Mesenchymal stem cell (in vitro differentiated cells and primary cell): Measurements from ENCODE around the gene C18orf63.
A peak's percentile ranks its signal among the peaks of the same experiment; 100 is the strongest.

ENCODE experiments used
- DNase-seq: peaks from one replicate; pipeline ENCODE4 v3.0.0-alpha.2; 2013
- H2AFZ ChIP-seq: one replicate; pipeline ENCODE4 v1.6.1; 2013; ENCODE audit warnings: low read depth, mild to moderate bottlenecking, control low read depth, inconsistent platforms, low read length, moderate library complexity
- H2AK5ac ChIP-seq: 2 replicates; pipeline ENCODE4 v1.6.1; 2013; ENCODE audit warnings: low read length, moderate library complexity, mild to moderate bottlenecking, inconsistent platforms; ENCODE audit not compliant: severe bottlenecking
- H2BK120ac ChIP-seq: one replicate; pipeline ENCODE4 v1.6.1; 2013; ENCODE audit warnings: low read depth, mild to moderate bottlenecking, inconsistent platforms, low read length, moderate library complexity
- H2BK12ac ChIP-seq, 2 experiments: one replicate each; pipeline ENCODE4 v1.6.1; 2013; ENCODE audit warnings: inconsistent platforms in 2 of 2, low read length in 2 of 2, mild to moderate bottlenecking in 2 of 2, moderate library complexity in 2 of 2, control low read depth in 1 of 2
- H2BK15ac ChIP-seq: one replicate; pipeline ENCODE4 v1.6.1; 2013; ENCODE audit warnings: mild to moderate bottlenecking, low read depth, inconsistent platforms; ENCODE audit not compliant: poor library complexity, severe bottlenecking
- H2BK5ac ChIP-seq: 2 replicates; pipeline ENCODE4 v1.6.1; 2013; ENCODE audit warnings: low read depth, mild to moderate bottlenecking, low read length, control low read depth, inconsistent platforms; ENCODE audit not compliant: poor library complexity, severe bottlenecking
- H3K14ac ChIP-seq, 2 experiments: one replicate each; pipeline ENCODE4 v1.6.1; 2013; ENCODE audit warnings: inconsistent platforms in 2 of 2, low read length in 2 of 2, control low read depth in 1 of 2, mild to moderate bottlenecking in 1 of 2, moderate library complexity in 1 of 2
- H3K18ac ChIP-seq, 2 experiments: one replicate each; pipeline ENCODE4 v1.6.1; 2013; ENCODE audit warnings: inconsistent platforms in 2 of 2, low read length in 2 of 2, control low read depth in 1 of 2, low read depth in 1 of 2, mild to moderate bottlenecking in 1 of 2
- H3K23ac ChIP-seq, 2 experiments: one replicate each; pipeline ENCODE4 v1.6.1; 2013; ENCODE audit warnings: inconsistent platforms in 2 of 2, low read length in 2 of 2, mild to moderate bottlenecking in 2 of 2, moderate library complexity in 2 of 2, control low read depth in 1 of 2
- H3K27ac ChIP-seq: 2 replicates; pipeline ENCODE4 v1.5.1; 2013; ENCODE audit warnings: mild to moderate bottlenecking, moderate library complexity, low read length, control low read depth, inconsistent platforms; ENCODE audit not compliant: poor library complexity, severe bottlenecking
- H3K27me3 ChIP-seq, 2 experiments: 2 replicates each; pipeline versions ENCODE4 v1.6.1 to v1.7.0; 2013; ENCODE audit warnings: low read length in 2 of 2, mild to moderate bottlenecking in 2 of 2, moderate library complexity in 2 of 2, control low read depth in 1 of 2, inconsistent platforms in 1 of 2; ENCODE audit not compliant: control insufficient read depth in 1 of 2, insufficient read depth in 1 of 2
- H3K36me3 ChIP-seq, 2 experiments: 2 replicates each; pipeline versions ENCODE4 v1.6.1 to v1.7.0; 2013; ENCODE audit warnings: low read length in 2 of 2, control low read depth in 1 of 2, inconsistent platforms in 1 of 2, low read depth in 1 of 2, mild to moderate bottlenecking in 1 of 2; ENCODE audit not compliant: insufficient read depth in 2 of 2, control insufficient read depth in 1 of 2
- H3K4ac ChIP-seq, 2 experiments: one replicate each; pipeline ENCODE4 v1.6.1; 2013; ENCODE audit warnings: inconsistent platforms in 2 of 2, low read length in 2 of 2, mild to moderate bottlenecking in 2 of 2, moderate library complexity in 2 of 2, control low read depth in 1 of 2, low read depth in 1 of 2
- H3K4me1 ChIP-seq: 2 replicates; pipeline ENCODE4 v1.6.1; 2013; ENCODE audit warnings: low read depth, low read length, control low read depth; ENCODE audit not compliant: control insufficient read depth, insufficient read depth
- H3K4me2 ChIP-seq: 2 replicates; pipeline ENCODE4 v1.6.1; 2013; ENCODE audit warnings: low read length, mild to moderate bottlenecking, inconsistent platforms; ENCODE audit not compliant: poor library complexity, severe bottlenecking
- H3K4me3 ChIP-seq, 2 experiments: 2 replicates each; pipeline versions ENCODE4 v1.5.1 to v1.7.0; 2013; ENCODE audit warnings: low read length in 2 of 2, mild to moderate bottlenecking in 2 of 2, control low read depth in 1 of 2, low read depth in 1 of 2; ENCODE audit not compliant: insufficient read depth in 1 of 2
- H3K79me1 ChIP-seq: replicated peaks from 2 replicates; pipeline ENCODE4 v1.6.1; 2013; ENCODE audit warnings: mild to moderate bottlenecking, control low read depth, low read length, inconsistent platforms; ENCODE audit not compliant: poor library complexity, severe bottlenecking
- H3K9ac ChIP-seq: 2 replicates; pipeline ENCODE4 v1.7.0; 2013; ENCODE audit warnings: mild to moderate bottlenecking, low read length, moderate library complexity
- H3K9me3 ChIP-seq: 2 replicates; pipeline ENCODE4 v1.7.0; 2013; ENCODE audit warnings: mild to moderate bottlenecking, low read length; ENCODE audit not compliant: control insufficient read depth
- H4K8ac ChIP-seq: one replicate; pipeline ENCODE4 v1.6.1; 2013; ENCODE audit warnings: inconsistent platforms, mild to moderate bottlenecking, low read length, moderate library complexity
- H4K91ac ChIP-seq: one replicate; pipeline ENCODE4 v1.6.1; 2013; ENCODE audit warnings: mild to moderate bottlenecking, low read length, inconsistent platforms
- WGBS: methylation state at CpG from one replicate; pipeline ENCODE4 v1.1.7; 2013; ENCODE audit warnings: mixed read lengths; 5-methylcytosine and 5-hydroxymethylcytosine counted together

Gene C18orf63

DNA sequence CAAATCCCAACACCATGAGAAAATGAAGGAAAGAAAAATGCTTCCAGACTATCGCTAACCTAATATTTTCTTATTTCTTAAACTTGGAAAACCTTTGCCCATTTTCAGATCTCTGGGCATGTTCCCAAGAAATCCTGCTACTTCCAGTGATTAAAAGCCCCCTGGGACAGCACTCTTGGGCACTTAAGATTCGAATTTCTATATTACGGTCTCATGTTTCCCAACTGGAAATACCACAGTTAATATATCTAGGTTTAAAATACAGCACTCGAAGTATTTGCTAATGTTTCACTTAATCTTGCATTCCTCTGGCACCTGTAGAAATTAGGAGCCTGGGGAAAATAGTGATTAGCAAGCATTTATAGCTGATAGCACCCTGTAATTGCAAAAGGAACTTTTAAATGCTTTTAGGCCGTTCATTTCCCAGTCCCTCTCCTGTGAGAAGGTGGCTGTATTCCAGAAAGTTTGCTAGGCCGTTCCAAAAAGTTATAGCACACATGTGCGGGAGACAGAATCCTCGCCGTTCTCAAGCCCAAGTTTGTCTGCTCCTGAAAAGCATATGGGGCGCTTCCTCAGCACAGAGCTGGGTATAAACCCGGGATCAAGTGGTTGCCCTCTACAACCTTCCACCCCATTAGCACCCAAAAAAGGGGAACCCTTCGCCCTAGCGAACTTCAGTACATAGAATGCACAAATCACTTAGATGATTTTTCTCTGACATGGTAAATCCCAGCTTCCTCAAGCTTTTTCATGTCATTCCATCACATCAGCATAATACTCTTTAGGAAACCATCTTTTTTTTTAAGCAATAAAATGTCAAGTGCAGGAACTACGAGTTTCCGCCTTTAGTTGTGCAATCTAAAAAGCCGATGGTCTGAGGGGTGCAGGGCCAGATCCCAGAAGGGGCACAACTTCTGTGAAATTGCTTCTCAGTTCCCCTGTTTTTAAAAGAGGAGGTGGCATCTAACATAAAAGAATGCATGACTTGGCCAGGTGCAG is 80.8 kb downstream of the C18orf63 start:
- H3K9ac ChIP-seq, result no peak overlapping the region
- H3K36me3 ChIP-seq, result no peaks in the 10 kb centered on the region
- H3K4ac ChIP-seq, result no peak overlapping the region

DNA sequence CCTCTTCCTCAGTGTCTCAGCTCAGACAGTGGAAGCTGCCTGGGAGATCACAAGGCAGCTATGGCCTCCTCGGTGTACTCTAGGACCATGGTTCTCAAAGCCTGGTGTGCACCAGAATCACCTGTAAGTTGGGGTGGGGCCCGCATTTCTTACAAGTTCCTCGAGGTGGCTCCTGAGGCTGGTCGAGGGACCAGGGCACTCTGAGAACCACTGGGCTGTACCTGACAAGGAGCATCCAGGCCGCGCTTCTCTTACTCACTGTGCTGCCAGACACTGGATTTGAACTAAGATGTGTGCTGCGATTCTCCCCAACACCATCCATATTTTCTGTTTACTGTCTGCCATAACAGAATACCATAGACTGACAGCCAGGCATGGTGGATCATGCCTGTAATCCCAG is 81.9 kb downstream of the C18orf63 start:
- WGBS, result 84% methylated on average over 7 of the region's 7 CpGs
- H2BK15ac ChIP-seq, result no peak overlapping the region
- H3K23ac ChIP-seq, result no peak overlapping the region
- no peak overlapping the region for H4K91ac ChIP-seq
- H3K4me3 ChIP-seq, result no peak overlapping the region
- H2BK12ac ChIP-seq, result no peak overlapping the region
- no peak overlapping the region for H3K14ac ChIP-seq
- H3K36me3 ChIP-seq, result no peaks in the 10 kb centered on the region
- no peak overlapping the region for H2AK5ac ChIP-seq
- no peak for DNase-seq
- H3K27ac ChIP-seq, result no peak overlapping the region
- no peak overlapping the region for H3K9ac ChIP-seq
- no peak overlapping the region for H4K8ac ChIP-seq
- peaks cover 14 to 76% of the 10 kb centered on the region in 2 experiments for H3K27me3 ChIP-seq
- H2AFZ ChIP-seq, result no peak overlapping the region
- H3K4ac ChIP-seq, result no peak overlapping the region
- H3K4me1 ChIP-seq, result no peaks in the 10 kb centered on the region
- no peaks in the 10 kb centered on the region for H3K9me3 ChIP-seq
- H3K4me2 ChIP-seq, result no peak overlapping the region
- H3K79me1 ChIP-seq, result no peaks in the 10 kb centered on the region
- H2BK5ac ChIP-seq, result no peak overlapping the region
- H2BK120ac ChIP-seq, result no peak overlapping the region
- H3K18ac ChIP-seq, result no peak overlapping the region

More for the DNA sequence above, 80.8 kb downstream of the C18orf63 start:
- Histone ChIP-seq H2BK120ac (no peak overlapping the region), H3K23ac (no peak overlapping the region), H2BK12ac (no peak overlapping the region), H3K9me3 (no peaks in the 10 kb centered on the region), H3K4me1 (no peaks in the 10 kb centered on the region), H3K4me2 (no peak overlapping the region), H3K79me1 (no peaks in the 10 kb centered on the region), H2BK5ac (no peak overlapping the region), H3K27ac (no peak overlapping the region), H2AK5ac (no peak overlapping the region), H2AFZ (no peak overlapping the region), H4K91ac (no peak overlapping the region), H3K18ac (no peak overlapping the region), H2BK15ac (no peak overlapping the region), H3K14ac (no peak overlapping the region), H3K27me3 (peaks cover 14 to 77% of the 10 kb centered on the region in 2 experiments), H4K8ac (no peak overlapping the region), H3K4me3 (peak overlapping the region in 1 of 2 experiments; percentile 28)
- DNase-seq, result no peak
- 85% methylated on average over 13 of the region's 16 CpGs for WGBS

GRCh38 chr18:74399091-74399887 is 83.7 kb downstream of the C18orf63 start:
- Histone ChIP-seq H3K9ac (no peak overlapping the region), H3K9me3 (no peaks in the 10 kb centered on the region), H3K79me1 (no peaks in the 10 kb centered on the region), H3K4me2 (no peak overlapping the region), H2BK15ac (no peak overlapping the region), H2BK12ac (no peak overlapping the region), H3K27me3 (peaks cover 6 to 65% of the 10 kb centered on the region in 2 experiments), H3K23ac (no peak overlapping the region), H2AK5ac (no peak overlapping the region), H4K91ac (no peak overlapping the region), H3K18ac (no peak overlapping the region), H2BK5ac (no peak overlapping the region), H3K4ac (no peak overlapping the region), H3K36me3 (no peaks in the 10 kb centered on the region), H4K8ac (no peak overlapping the region), H3K4me3 (no peak overlapping the region), H2BK120ac (no peak overlapping the region), H2AFZ (no peak overlapping the region), H3K4me1 (no peaks in the 10 kb centered on the region), H3K27ac (no peak overlapping the region), H3K14ac (no peak overlapping the region)
- 87% methylated on average over 11 of the region's 14 CpGs for WGBS
- DNase-seq, result no peak

DNA sequence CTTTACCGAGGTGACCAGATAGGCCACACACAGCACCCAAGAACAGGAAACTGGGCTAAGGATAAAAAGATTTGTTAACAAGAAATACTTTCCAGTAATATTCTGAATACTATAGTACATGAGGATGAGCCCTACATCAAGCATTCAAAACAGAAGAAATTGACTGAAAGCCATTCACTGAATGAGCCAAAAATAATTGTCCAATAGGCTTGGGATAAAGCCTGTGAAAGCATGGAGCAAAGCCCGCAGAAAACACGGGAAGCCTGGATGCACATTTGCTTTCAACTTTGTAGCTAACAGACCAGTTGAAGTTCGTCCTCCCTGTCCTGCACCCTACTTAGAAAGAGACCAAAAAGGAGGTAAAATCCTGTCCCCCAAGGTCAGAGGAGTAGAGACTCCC is 85.2 kb downstream of the C18orf63 start:
- Histone ChIP-seq H3K4ac (no peak overlapping the region), H3K4me2 (no peak overlapping the region), H3K18ac (no peak overlapping the region), H3K4me3 (no peak overlapping the region), H3K79me1 (no peaks in the 10 kb centered on the region), H2BK120ac (no peak overlapping the region), H3K36me3 (no peaks in the 10 kb centered on the region), H2AK5ac (no peak overlapping the region), H2BK15ac (no peak overlapping the region), H2BK12ac (no peak overlapping the region), H3K27ac (no peak overlapping the region), H2AFZ (no peak overlapping the region), H3K14ac (no peak overlapping the region), H4K91ac (no peak overlapping the region), H4K8ac (no peak overlapping the region), H3K4me1 (no peaks in the 10 kb centered on the region), H3K9me3 (no peaks in the 10 kb centered on the region), H3K9ac (no peak overlapping the region), H3K23ac (no peak overlapping the region), H2BK5ac (no peak overlapping the region), H3K27me3 (peaks cover 0 to 56% of the 10 kb centered on the region in 2 experiments)
- no peak for DNase-seq
- 80% methylated on average over 3 of the region's 4 CpGs for WGBS
